T-helper 9 cell (primary cell): ENCODE results near the gene LRRC8E.

Source experiments
- DNase-seq: peaks from one replicate; pipeline ENCODE4 v3.0.0-alpha.2; 2020

LRRC8E gene

GRCh38 chr19:7933828-7934725, 45.8 kb downstream of the LRRC8E start:
- DNase-seq: no peak

- no peak for DNase-seq
These were observed 46.5 kb downstream of the LRRC8E start for GRCh38 chr19:7934766-7935165.

GRCh38 chr19:7940841-7941240, 52.5 kb downstream of the LRRC8E start:
- no peak for DNase-seq

GRCh38 chr19:7941895-7942596, 53.7 kb downstream of the LRRC8E start:
- no peak for DNase-seq

- no peak for DNase-seq
These were observed 54.7 kb downstream of the LRRC8E start for GRCh38 chr19:7942981-7943443.

- DNase-seq: peak; percentile 95
These were observed 55.3 kb downstream of the LRRC8E start, which contains the start of gene TIMM44 for GRCh38 chr19:7943444-7944176. TSS of gene TIMM44 (minus strand) at chr19:7943666. CDS start at chr19:7943651, 15 bp downstream.

- peak; percentile 83 for DNase-seq
These were observed 56.0 kb downstream of the LRRC8E start for GRCh38 chr19:7944177-7944761.

- no peak for DNase-seq
These were observed 59.6 kb downstream of the LRRC8E start for GRCh38 chr19:7947939-7948338.
